GM21619 (cell line): Measurements from ENCODE around the gene PAX5.
A peak's percentile ranks its signal among the peaks of the same experiment; 100 is the strongest.

Source experiments
- ATAC-seq: cut with Tn5 transposase; IDR thresholded peaks from one replicate; pipeline ENCODE4 v1.9.1; 2021; ENCODE audit not compliant: unreplicated experiment

PAX5 gene

GRCh38 chr9:37025823-37026112 lies 8.3 kb downstream of the PAX5 start:
- ATAC-seq = no peak

- ATAC-seq = no peak
Observed at GRCh38 chr9:37025071-37025822, 8.8 kb downstream of the PAX5 start.

- no peak for ATAC-seq
Observed at GRCh38 chr9:37017546-37017945, 16.5 kb downstream of the PAX5 start.

GRCh38 chr9:37011530-37011929 lies 22.5 kb downstream of the PAX5 start:
- ATAC-seq = no peak

- no peak for ATAC-seq
Observed at GRCh38 chr9:37010976-37011375, 23.1 kb downstream of the PAX5 start.

GRCh38 chr9:37010180-37010579 lies 23.9 kb downstream of the PAX5 start:
- ATAC-seq = peak; percentile 39

- no peak for ATAC-seq
Observed at GRCh38 chr9:37007295-37007694, 26.8 kb downstream of the PAX5 start.

GRCh38 chr9:37005517-37006140 lies 28.4 kb downstream of the PAX5 start:
- ATAC-seq = no peak

GRCh38 chr9:37004424-37004935 lies 29.6 kb downstream of the PAX5 start:
- ATAC-seq = no peak

- no peak for ATAC-seq
Observed at GRCh38 chr9:37002413-37003217, 31.5 kb downstream of the PAX5 start.

GRCh38 chr9:37002036-37002412 lies 32.0 kb downstream of the PAX5 start:
- ATAC-seq = no peak

- no peak for ATAC-seq
Observed at GRCh38 chr9:37001459-37001858, 32.6 kb downstream of the PAX5 start.

- ATAC-seq = no peak
Observed at GRCh38 chr9:36999728-37000333, 34.2 kb downstream of the PAX5 start.

GRCh38 chr9:36997414-36997813 lies 36.7 kb downstream of the PAX5 start:
- ATAC-seq = no peak

- no peak for ATAC-seq
Observed at GRCh38 chr9:36996706-36997086, 37.4 kb downstream of the PAX5 start.

- no peak for ATAC-seq
Observed at GRCh38 chr9:36995927-36996705, 38.0 kb downstream of the PAX5 start.

GRCh38 chr9:36993933-36994764 lies 39.9 kb downstream of the PAX5 start:
- peak; percentile 62 for ATAC-seq

GRCh38 chr9:36992501-36993316 lies 41.4 kb downstream of the PAX5 start:
- no peak for ATAC-seq

- ATAC-seq = no peak
Observed at GRCh38 chr9:36991516-36992134, 42.4 kb downstream of the PAX5 start.
